ENCODE results near the gene CDNF.

DNA sequence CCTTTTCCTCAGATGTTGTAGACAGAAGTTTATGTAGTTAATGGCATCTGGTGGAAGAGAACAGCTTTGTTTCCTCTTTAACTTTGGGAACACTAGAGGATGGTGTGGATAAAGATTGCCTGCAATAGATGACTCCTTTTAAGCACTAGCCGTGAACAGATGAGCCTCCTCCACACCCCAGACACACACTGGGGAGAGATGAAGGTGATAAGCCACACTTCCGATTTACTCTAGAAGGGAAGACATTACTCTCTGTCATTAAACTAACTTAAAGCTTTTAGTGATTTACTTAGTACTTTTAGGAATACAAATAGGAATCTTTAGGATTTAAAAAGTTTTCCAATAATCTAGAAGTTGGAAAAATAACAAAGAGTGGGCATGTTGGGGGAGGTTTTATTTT is 7.1 kb upstream of the CDNF start:
- no peak for TF ChIP-seq EZH2 (IDR thresholded peaks at IDR 0.05; ENCODE audit: low read length, unreplicated experiment)
- TF ChIP-seq EZH2phosphoT487 (IDR thresholded peaks at IDR 0.05; ENCODE audit: borderline replicate concordance, low read length), result no peak
- TF ChIP-seq, protein P1, sequence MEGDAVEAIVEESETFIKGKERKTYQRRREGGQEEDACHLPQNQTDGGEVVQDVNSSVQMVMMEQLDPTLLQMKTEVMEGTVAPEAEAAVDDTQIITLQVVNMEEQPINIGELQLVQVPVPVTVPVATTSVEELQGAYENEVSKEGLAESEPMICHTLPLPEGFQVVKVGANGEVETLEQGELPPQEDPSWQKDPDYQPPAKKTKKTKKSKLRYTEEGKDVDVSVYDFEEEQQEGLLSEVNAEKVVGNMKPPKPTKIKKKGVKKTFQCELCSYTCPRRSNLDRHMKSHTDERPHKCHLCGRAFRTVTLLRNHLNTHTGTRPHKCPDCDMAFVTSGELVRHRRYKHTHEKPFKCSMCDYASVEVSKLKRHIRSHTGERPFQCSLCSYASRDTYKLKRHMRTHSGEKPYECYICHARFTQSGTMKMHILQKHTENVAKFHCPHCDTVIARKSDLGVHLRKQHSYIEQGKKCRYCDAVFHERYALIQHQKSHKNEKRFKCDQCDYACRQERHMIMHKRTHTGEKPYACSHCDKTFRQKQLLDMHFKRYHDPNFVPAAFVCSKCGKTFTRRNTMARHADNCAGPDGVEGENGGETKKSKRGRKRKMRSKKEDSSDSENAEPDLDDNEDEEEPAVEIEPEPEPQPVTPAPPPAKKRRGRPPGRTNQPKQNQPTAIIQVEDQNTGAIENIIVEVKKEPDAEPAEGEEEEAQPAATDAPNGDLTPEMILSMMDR (conservative IDR thresholded peaks at IDR 0.05; ENCODE audit: low read depth, low read length), result no peak

All from PC-3 (cell line).